ENCODE data around the gene OTUD1.

OTUD1 gene

GRCh38 chr10:23467548-23467947 is 28.7 kb downstream of the OTUD1 start:
- Histone ChIP-seq H3K27ac (ENCODE audit: low read depth, low read length) (no peak overlapping the region), H3K79me2 (ENCODE audit: control insufficient read depth, insufficient read depth, low read length, unreplicated experiment) (no peaks in the 10 kb centered on the region), H3K27me3 (ENCODE audit: insufficient read depth, low read length) (peaks cover 54% of the 10 kb centered on the region), H3K4me1 (ENCODE audit: control insufficient read depth, insufficient read depth, low read length, unreplicated experiment) (no peaks in the 10 kb centered on the region), H3K36me3 (ENCODE audit: insufficient read depth, low read length) (no peaks in the 10 kb centered on the region), H2AFZ (ENCODE audit: low read length, unreplicated experiment) (no peak overlapping the region), H3K4me3 (ENCODE audit: low read depth, low read length) (no peak overlapping the region)

DNA sequence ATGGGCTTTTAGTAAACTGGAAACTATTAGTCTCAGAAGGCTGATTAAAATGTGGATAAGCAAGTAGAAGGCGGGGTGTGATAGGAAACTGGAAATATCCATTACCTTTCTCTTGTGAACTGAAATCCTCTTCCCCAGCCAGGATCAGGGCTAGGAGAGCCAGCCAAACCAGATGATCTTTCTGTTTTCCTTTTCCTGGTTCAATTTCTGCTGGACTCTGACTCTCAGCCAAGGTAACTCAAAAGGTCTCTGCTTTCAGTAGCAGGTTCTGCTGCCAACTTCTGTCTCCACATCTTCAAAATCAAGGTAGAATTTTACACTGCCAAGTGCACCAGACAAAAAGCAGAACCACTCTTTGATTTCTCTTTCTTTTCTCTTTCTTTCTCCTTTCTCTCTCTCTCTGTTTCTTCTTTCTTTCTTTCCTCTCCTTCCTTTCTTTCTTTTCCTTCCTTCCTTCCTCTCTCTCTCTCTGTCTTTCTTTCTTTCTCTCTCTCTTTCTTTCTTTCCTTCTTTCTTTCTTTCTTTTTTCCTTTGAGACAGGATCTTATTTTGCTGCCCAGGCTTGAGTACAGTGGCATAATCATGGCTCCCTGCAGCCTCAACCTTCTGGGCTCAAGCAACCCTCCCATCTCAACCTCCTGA is 30.8 kb downstream of the OTUD1 start:
- H3K36me3 ChIP-seq (ENCODE audit: insufficient read depth, low read length), result no peaks in the 10 kb centered on the region
- no peaks in the 10 kb centered on the region for H3K79me2 ChIP-seq (ENCODE audit: control insufficient read depth, insufficient read depth, low read length, unreplicated experiment)
- H3K27ac ChIP-seq (ENCODE audit: low read depth, low read length), result no peak overlapping the region

GRCh38 chr10:23472181-23472580 is 33.3 kb downstream of the OTUD1 start:
- Histone ChIP-seq H3K27me3 (ENCODE audit: insufficient read depth, low read length) (peaks cover 48% of the 10 kb centered on the region), H3K4me3 (ENCODE audit: low read depth, low read length) (no peak overlapping the region), H3K27ac (ENCODE audit: low read depth, low read length) (no peak overlapping the region), H3K79me2 (ENCODE audit: control insufficient read depth, insufficient read depth, low read length, unreplicated experiment) (no peaks in the 10 kb centered on the region), H2AFZ (ENCODE audit: low read length, unreplicated experiment) (no peak overlapping the region), H3K4me1 (ENCODE audit: control insufficient read depth, insufficient read depth, low read length, unreplicated experiment) (no peaks in the 10 kb centered on the region), H3K36me3 (ENCODE audit: insufficient read depth, low read length) (no peaks in the 10 kb centered on the region)

More for the DNA sequence above, 30.8 kb downstream of the OTUD1 start:
- Histone ChIP-seq H3K4me3 (ENCODE audit: low read depth, low read length) (no peak overlapping the region), H3K4me1 (ENCODE audit: control insufficient read depth, insufficient read depth, low read length, unreplicated experiment) (no peaks in the 10 kb centered on the region), H2AFZ (ENCODE audit: low read length, unreplicated experiment) (no peak overlapping the region), H3K27me3 (ENCODE audit: insufficient read depth, low read length) (peaks cover 58% of the 10 kb centered on the region)

- H2AFZ ChIP-seq (ENCODE audit: low read length, unreplicated experiment), result no peak overlapping the region
- no peak overlapping the region for H3K27ac ChIP-seq (ENCODE audit: low read depth, low read length)
- H3K36me3 ChIP-seq (ENCODE audit: insufficient read depth, low read length), result no peaks in the 10 kb centered on the region
- no peak overlapping the region for H3K4me3 ChIP-seq (ENCODE audit: low read depth, low read length)
- H3K79me2 ChIP-seq (ENCODE audit: control insufficient read depth, insufficient read depth, low read length, unreplicated experiment), result no peaks in the 10 kb centered on the region
- no peaks in the 10 kb centered on the region for H3K4me1 ChIP-seq (ENCODE audit: control insufficient read depth, insufficient read depth, low read length, unreplicated experiment)
- H3K27me3 ChIP-seq (ENCODE audit: insufficient read depth, low read length), result peaks cover 32% of the 10 kb centered on the region
Measured at GRCh38 chr10:23474081-23474480, 35.2 kb downstream of the OTUD1 start.

GRCh38 chr10:23474626-23475025 is 35.8 kb downstream of the OTUD1 start:
- no peak overlapping the region for H2AFZ ChIP-seq (ENCODE audit: low read length, unreplicated experiment)
- no peak overlapping the region for H3K27ac ChIP-seq (ENCODE audit: low read depth, low read length)
- no peak overlapping the region for H3K4me3 ChIP-seq (ENCODE audit: low read depth, low read length)
- peaks cover 26% of the 10 kb centered on the region for H3K27me3 ChIP-seq (ENCODE audit: insufficient read depth, low read length)
- H3K36me3 ChIP-seq (ENCODE audit: insufficient read depth, low read length), result no peaks in the 10 kb centered on the region
- H3K4me1 ChIP-seq (ENCODE audit: control insufficient read depth, insufficient read depth, low read length, unreplicated experiment), result no peaks in the 10 kb centered on the region
- H3K79me2 ChIP-seq (ENCODE audit: control insufficient read depth, insufficient read depth, low read length, unreplicated experiment), result no peaks in the 10 kb centered on the region

- no peak overlapping the region for H3K4me3 ChIP-seq (ENCODE audit: low read depth, low read length)
- H3K27ac ChIP-seq (ENCODE audit: low read depth, low read length), result no peak overlapping the region
- peaks cover 14% of the 10 kb centered on the region for H3K27me3 ChIP-seq (ENCODE audit: insufficient read depth, low read length)
- no peaks in the 10 kb centered on the region for H3K36me3 ChIP-seq (ENCODE audit: insufficient read depth, low read length)
- no peaks in the 10 kb centered on the region for H3K79me2 ChIP-seq (ENCODE audit: control insufficient read depth, insufficient read depth, low read length, unreplicated experiment)
- no peaks in the 10 kb centered on the region for H3K4me1 ChIP-seq (ENCODE audit: control insufficient read depth, insufficient read depth, low read length, unreplicated experiment)
- no peak overlapping the region for H2AFZ ChIP-seq (ENCODE audit: low read length, unreplicated experiment)
Measured at GRCh38 chr10:23478570-23478969, 39.7 kb downstream of the OTUD1 start.

- Histone ChIP-seq H2AFZ (ENCODE audit: low read length, unreplicated experiment) (no peak overlapping the region), H3K27me3 (ENCODE audit: insufficient read depth, low read length) (peaks cover 11% of the 10 kb centered on the region), H3K4me1 (ENCODE audit: control insufficient read depth, insufficient read depth, low read length, unreplicated experiment) (no peaks in the 10 kb centered on the region), H3K4me3 (ENCODE audit: low read depth, low read length) (no peak overlapping the region), H3K36me3 (ENCODE audit: insufficient read depth, low read length) (no peaks in the 10 kb centered on the region), H3K27ac (ENCODE audit: low read depth, low read length) (no peak overlapping the region), H3K79me2 (ENCODE audit: control insufficient read depth, insufficient read depth, low read length, unreplicated experiment) (no peaks in the 10 kb centered on the region)
Measured at GRCh38 chr10:23479798-23480473, 41.1 kb downstream of the OTUD1 start.

DNA sequence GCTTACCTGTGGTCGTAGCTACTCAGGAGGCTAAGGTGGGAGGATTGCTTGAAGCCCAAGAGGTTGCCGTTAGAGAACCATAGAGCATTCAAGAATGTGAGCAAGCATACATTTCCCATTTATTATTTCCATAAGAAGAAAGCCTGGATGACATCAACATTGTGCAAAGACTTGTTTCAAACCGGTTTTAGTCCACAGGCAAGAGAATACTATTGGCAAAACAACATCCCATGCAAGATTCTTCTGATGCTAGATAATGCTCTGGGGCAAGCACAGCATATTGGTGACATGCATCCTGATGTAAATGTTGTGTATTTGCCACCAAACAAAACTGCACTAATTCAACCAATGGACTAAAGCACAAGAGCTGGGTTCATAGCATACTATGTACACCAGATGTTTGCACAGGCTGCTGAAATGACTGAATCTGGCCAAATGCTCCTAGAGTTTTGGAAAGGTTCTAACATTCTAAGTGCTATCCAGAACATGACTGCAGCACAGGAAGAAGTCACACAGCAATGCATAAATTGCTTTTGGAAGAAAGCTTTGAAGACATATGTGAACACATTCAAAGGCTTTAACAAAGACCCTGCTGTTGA is 42.6 kb downstream of the OTUD1 start:
- Histone ChIP-seq H3K4me3 (ENCODE audit: low read depth, low read length) (no peak overlapping the region), H3K27me3 (ENCODE audit: insufficient read depth, low read length) (peaks cover 11% of the 10 kb centered on the region), H3K79me2 (ENCODE audit: control insufficient read depth, insufficient read depth, low read length, unreplicated experiment) (no peaks in the 10 kb centered on the region), H3K27ac (ENCODE audit: low read depth, low read length) (no peak overlapping the region), H3K4me1 (ENCODE audit: control insufficient read depth, insufficient read depth, low read length, unreplicated experiment) (no peaks in the 10 kb centered on the region), H3K36me3 (ENCODE audit: insufficient read depth, low read length) (no peaks in the 10 kb centered on the region), H2AFZ (ENCODE audit: low read length, unreplicated experiment) (no peak overlapping the region)

- Histone ChIP-seq H2AFZ (ENCODE audit: low read length, unreplicated experiment) (no peak overlapping the region), H3K4me1 (ENCODE audit: control insufficient read depth, insufficient read depth, low read length, unreplicated experiment) (no peaks in the 10 kb centered on the region)
Measured at GRCh38 chr10:23490115-23490514, 51.2 kb downstream of the OTUD1 start.

More at GRCh38 chr10:23490115-23490514, 51.2 kb downstream of the OTUD1 start:
- Histone ChIP-seq H3K4me3 (ENCODE audit: low read depth, low read length) (no peak overlapping the region), H3K79me2 (ENCODE audit: control insufficient read depth, insufficient read depth, low read length, unreplicated experiment) (no peaks in the 10 kb centered on the region), H3K36me3 (ENCODE audit: insufficient read depth, low read length) (no peaks in the 10 kb centered on the region), H3K27me3 (ENCODE audit: insufficient read depth, low read length) (peaks cover 16% of the 10 kb centered on the region; the same call in 1 of the 2 replicates), H3K27ac (ENCODE audit: low read depth, low read length) (no peak overlapping the region)

All from ACC112 (cell line).